OCI-LY1 (cell line): ENCODE measurements around the gene KCNA2.

ENCODE experiments used
- H2AFZ ChIP-seq: fragments of 200-600 bp; sonication (generic), shearing (Covaris generic); 2 replicates; pipeline ENCODE4 v1.6.0; 2014; ENCODE audit warnings: antibody characterized with exemption, mild to moderate bottlenecking, low read length
- H3F3A ChIP-seq: fragments of 200-600 bp; sonication (generic), shearing (Covaris generic); 2 replicates; pipeline ENCODE4 v1.6.0; 2014; ENCODE audit warnings: mild to moderate bottlenecking, antibody characterized with exemption, low read length, moderate library complexity; ENCODE audit not compliant: insufficient read depth
- H3K27ac ChIP-seq: fragments of 200-600 bp; sonication (generic); 2 replicates; pipeline ENCODE4 v1.5.1; 2014; ENCODE audit warnings: low read length, mixed run types, mild to moderate bottlenecking, low read depth; ENCODE audit not compliant: poor library complexity, severe bottlenecking
- H3K27me3 ChIP-seq: fragments of 200-600 bp; sonication (generic); 2 replicates; pipeline ENCODE4 v1.6.0; 2014; ENCODE audit warnings: antibody characterized with exemption, mild to moderate bottlenecking, low read length, moderate library complexity; ENCODE audit not compliant: insufficient read depth
- H3K36me3 ChIP-seq: fragments of 200-600 bp; sonication (generic); 2 replicates; pipeline ENCODE4 v1.6.1; 2014; ENCODE audit warnings: mild to moderate bottlenecking, antibody characterized with exemption, low read length, moderate library complexity, mixed read lengths; ENCODE audit not compliant: insufficient read depth
- H3K4me1 ChIP-seq: fragments of 200-600 bp; sonication (generic); 2 replicates; pipeline ENCODE4 v1.5.1; 2014; ENCODE audit warnings: mild to moderate bottlenecking, low read length, moderate library complexity; ENCODE audit not compliant: insufficient read depth, severe bottlenecking
- H3K4me2 ChIP-seq: fragments of 200-600 bp; sonication (generic), shearing (Covaris generic); 2 replicates; pipeline ENCODE4 v1.6.1; 2014; ENCODE audit warnings: low read length
- H3K4me3 ChIP-seq: fragments of 200-600 bp; sonication (generic); 2 replicates; pipeline ENCODE4 v1.5.1; 2014; ENCODE audit warnings: low read length, low read depth, mild to moderate bottlenecking, mixed read lengths; ENCODE audit not compliant: poor library complexity, severe bottlenecking
- H3K79me2 ChIP-seq: fragments of 200-600 bp; shearing (Covaris generic); 2 replicates; pipeline ENCODE4 v1.6.1; 2016; ENCODE audit warnings: mixed run types, low read length, mixed read lengths; ENCODE audit not compliant: insufficient read depth
- H3K9ac ChIP-seq: fragments of 200-600 bp; sonication (generic), shearing (Covaris generic); 2 replicates; pipeline ENCODE4 v1.6.1; 2014; ENCODE audit warnings: mild to moderate bottlenecking, low read length, mixed read lengths
- H3K9me2 ChIP-seq: fragments of 200-600 bp; sonication (generic), shearing (Covaris generic); 2 replicates; pipeline ENCODE4 v1.6.1; 2014; ENCODE audit warnings: low read depth, mild to moderate bottlenecking, low read length, mixed read lengths
- H3K9me3 ChIP-seq: fragments of 200-600 bp; shearing (Covaris generic); 2 replicates; pipeline ENCODE4 v1.6.1; 2014; ENCODE audit warnings: low read length, mixed read lengths
- H4K20me1 ChIP-seq: fragments of 200-600 bp; sonication (generic), shearing (Covaris generic); 2 replicates; pipeline ENCODE4 v1.6.0; 2016; ENCODE audit warnings: mild to moderate bottlenecking, low read length; ENCODE audit not compliant: insufficient read depth
- EZH2 ChIP-seq: fragments of 200-600 bp; sonication (generic), shearing (Covaris generic); IDR thresholded peaks from 2 replicates; pipeline ENCODE4 v1.8.0; 2017; ENCODE audit warnings: borderline replicate concordance, mixed run types, mild to moderate bottlenecking, antibody characterized with exemption, low read length, moderate library complexity, mixed read lengths
- TF ChIP-seq, protein P1 (sequence below): fragments of 200-600 bp; sonication (generic), shearing (Covaris generic); IDR thresholded peaks from 2 replicates; pipeline ENCODE4 v1.5.1; 2017; ENCODE audit warnings: mild to moderate bottlenecking, antibody characterized with exemption, low read length, moderate library complexity, mixed read lengths

KCNA2 gene

DNA sequence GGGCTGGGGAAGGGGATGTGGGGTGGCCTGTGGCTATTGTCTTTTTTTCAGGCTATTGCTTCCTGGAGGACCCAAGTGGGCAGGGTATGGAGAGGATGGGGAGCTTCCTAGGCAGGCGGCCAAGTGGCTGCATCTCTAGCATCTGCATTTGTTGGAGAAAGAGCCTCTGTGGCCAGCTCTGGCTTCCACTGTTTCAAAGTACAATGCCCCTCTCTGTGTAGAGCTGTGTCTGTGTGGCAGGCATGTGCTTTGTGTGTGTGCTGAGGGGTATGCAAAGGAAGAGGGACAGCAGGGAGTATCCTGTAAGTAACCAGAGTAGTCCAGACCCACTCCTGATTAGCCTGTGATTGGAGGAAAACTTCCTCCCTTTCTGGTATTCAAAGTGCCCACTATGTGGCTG lies 40.6 kb downstream of the KCNA2 start:
- no peaks in the 10 kb centered on the region for H4K20me1 ChIP-seq
- no peaks in the 10 kb centered on the region for H3K9me3 ChIP-seq
- H3K79me2 ChIP-seq = no peaks in the 10 kb centered on the region
- H3K4me3 ChIP-seq = no peak overlapping the region
- no peaks in the 10 kb centered on the region for H3K4me1 ChIP-seq
- no peak overlapping the region for H3K4me2 ChIP-seq
- H2AFZ ChIP-seq = no peak overlapping the region
- H3K27me3 ChIP-seq = no peaks in the 10 kb centered on the region
- no peak for TF ChIP-seq EZH2
- TF ChIP-seq, protein P1, sequence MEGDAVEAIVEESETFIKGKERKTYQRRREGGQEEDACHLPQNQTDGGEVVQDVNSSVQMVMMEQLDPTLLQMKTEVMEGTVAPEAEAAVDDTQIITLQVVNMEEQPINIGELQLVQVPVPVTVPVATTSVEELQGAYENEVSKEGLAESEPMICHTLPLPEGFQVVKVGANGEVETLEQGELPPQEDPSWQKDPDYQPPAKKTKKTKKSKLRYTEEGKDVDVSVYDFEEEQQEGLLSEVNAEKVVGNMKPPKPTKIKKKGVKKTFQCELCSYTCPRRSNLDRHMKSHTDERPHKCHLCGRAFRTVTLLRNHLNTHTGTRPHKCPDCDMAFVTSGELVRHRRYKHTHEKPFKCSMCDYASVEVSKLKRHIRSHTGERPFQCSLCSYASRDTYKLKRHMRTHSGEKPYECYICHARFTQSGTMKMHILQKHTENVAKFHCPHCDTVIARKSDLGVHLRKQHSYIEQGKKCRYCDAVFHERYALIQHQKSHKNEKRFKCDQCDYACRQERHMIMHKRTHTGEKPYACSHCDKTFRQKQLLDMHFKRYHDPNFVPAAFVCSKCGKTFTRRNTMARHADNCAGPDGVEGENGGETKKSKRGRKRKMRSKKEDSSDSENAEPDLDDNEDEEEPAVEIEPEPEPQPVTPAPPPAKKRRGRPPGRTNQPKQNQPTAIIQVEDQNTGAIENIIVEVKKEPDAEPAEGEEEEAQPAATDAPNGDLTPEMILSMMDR = no peak
- H3K27ac ChIP-seq = no peak overlapping the region
- no peaks in the 10 kb centered on the region for H3K36me3 ChIP-seq
- no peaks in the 10 kb centered on the region for H3K9me2 ChIP-seq
- no peaks in the 10 kb centered on the region for H3F3A ChIP-seq
- H3K9ac ChIP-seq = no peak overlapping the region

DNA sequence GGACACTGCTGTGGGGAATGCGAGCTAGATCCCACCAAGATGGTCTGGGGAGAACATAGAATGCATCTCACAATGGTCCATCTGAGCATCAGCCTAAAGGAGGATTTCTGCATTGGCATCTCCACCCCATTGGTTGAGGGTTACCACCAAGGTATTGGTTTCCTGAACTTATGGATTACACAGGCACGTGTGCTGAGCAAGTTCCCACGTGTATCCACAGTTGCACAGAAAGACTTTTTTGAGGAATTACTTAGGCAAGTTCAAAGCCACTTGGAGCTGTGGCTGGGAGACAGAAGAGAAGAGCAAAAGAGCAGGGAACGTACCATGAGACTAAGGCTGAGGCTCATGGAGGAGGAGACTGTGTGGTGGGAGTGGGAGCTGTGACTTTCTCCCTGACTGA lies 43.1 kb downstream of the KCNA2 start:
- no peak overlapping the region for H3K9ac ChIP-seq
- no peak overlapping the region for H3K4me2 ChIP-seq
- no peaks in the 10 kb centered on the region for H3K9me3 ChIP-seq
- no peaks in the 10 kb centered on the region for H3K9me2 ChIP-seq
- no peaks in the 10 kb centered on the region for H3F3A ChIP-seq
- TF ChIP-seq, protein P1 = no peak
- TF ChIP-seq EZH2 = no peak
- H3K27me3 ChIP-seq = no peaks in the 10 kb centered on the region
- H3K36me3 ChIP-seq = no peaks in the 10 kb centered on the region
- no peak overlapping the region for H3K4me3 ChIP-seq
- H3K4me1 ChIP-seq = no peaks in the 10 kb centered on the region
- H3K79me2 ChIP-seq = no peaks in the 10 kb centered on the region
- no peak overlapping the region for H2AFZ ChIP-seq
- H4K20me1 ChIP-seq = no peaks in the 10 kb centered on the region
- no peak overlapping the region for H3K27ac ChIP-seq

- H4K20me1 ChIP-seq = no peaks in the 10 kb centered on the region
- no peaks in the 10 kb centered on the region for H3K27me3 ChIP-seq
- no peaks in the 10 kb centered on the region for H3F3A ChIP-seq
- no peak overlapping the region for H2AFZ ChIP-seq
- TF ChIP-seq EZH2 = no peak
- TF ChIP-seq, protein P1 = no peak
- no peaks in the 10 kb centered on the region for H3K9me2 ChIP-seq
- H3K4me2 ChIP-seq = no peak overlapping the region
- H3K4me3 ChIP-seq = no peak overlapping the region
- no peak overlapping the region for H3K27ac ChIP-seq
- H3K79me2 ChIP-seq = no peaks in the 10 kb centered on the region
- H3K9me3 ChIP-seq = no peaks in the 10 kb centered on the region
- no peaks in the 10 kb centered on the region for H3K4me1 ChIP-seq
- H3K36me3 ChIP-seq = no peaks in the 10 kb centered on the region
- H3K9ac ChIP-seq = no peak overlapping the region
Measured at GRCh38 chr1:110561596-110561995, 44.6 kb downstream of the KCNA2 start.
